ENCODE measurements around the gene B4GALT3.

Gene B4GALT3

GRCh38 chr1:161180639-161181038 is 3.3 kb upstream of the B4GALT3 start:
- H3K4me1 Mint-ChIP-seq, result peaks cover 79% of the 10 kb centered on the region
- no peak overlapping the region for H3K4me3 Mint-ChIP-seq
- peaks cover 17% of the 10 kb centered on the region for H3K36me3 Mint-ChIP-seq
- ATAC-seq (no peak), DNase-seq (ENCODE audit: low spot score in 2 of 2) (no peak)
- H3K27ac Mint-ChIP-seq, result peak overlapping the region; percentile 98
- H3K9me3 Mint-ChIP-seq, result no peaks in the 10 kb centered on the region

- DNase-seq (ENCODE audit: low spot score in 2 of 2) (no peak), ATAC-seq (no peak)
- Mint-ChIP-seq H3K4me1 (peaks cover 79% of the 10 kb centered on the region), H3K9me3 (no peaks in the 10 kb centered on the region), H3K4me3 (no peak overlapping the region), H3K27ac (peak overlapping the region; percentile 98), H3K36me3 (peaks cover 26% of the 10 kb centered on the region)
These were observed 2.4 kb upstream of the B4GALT3 start for GRCh38 chr1:161179698-161180097.

GRCh38 chr1:161177936-161178244 is 583 bp upstream of the B4GALT3 start:
- peak overlapping the region; percentile 99 for H3K4me3 Mint-ChIP-seq
- DNase-seq (ENCODE audit: low spot score in 2 of 2) (no peak), ATAC-seq (no peak)
- H3K36me3 Mint-ChIP-seq, result peaks cover 44% of the 10 kb centered on the region
- peaks cover 82% of the 10 kb centered on the region for H3K4me1 Mint-ChIP-seq
- H3K27ac Mint-ChIP-seq, result peak overlapping the region; percentile 99
- no peaks in the 10 kb centered on the region for H3K9me3 Mint-ChIP-seq

GRCh38 chr1:161176468-161177111 is 717 bp downstream of the B4GALT3 start:
- ATAC-seq, result peak; percentile 9
- Mint-ChIP-seq H3K27ac (peak overlapping the region; percentile 99), H3K9me3 (no peaks in the 10 kb centered on the region), H3K4me3 (peak overlapping the region; percentile 99), H3K36me3 (peaks cover 57% of the 10 kb centered on the region), H3K4me1 (peaks cover 82% of the 10 kb centered on the region)
- no peak for DNase-seq (ENCODE audit: low spot score in 2 of 2)

GRCh38 chr1:161175771-161176453 is 1.4 kb downstream of the B4GALT3 start:
- Mint-ChIP-seq H3K4me1 (peaks cover 84% of the 10 kb centered on the region), H3K4me3 (peak overlapping the region; percentile 99), H3K9me3 (no peaks in the 10 kb centered on the region), H3K27ac (peak overlapping the region; percentile 99), H3K36me3 (peaks cover 64% of the 10 kb centered on the region)
- no peak for ATAC-seq
- DNase-seq (ENCODE audit: low spot score in 2 of 2), result no peak

GRCh38 chr1:161174911-161175310 is 2.4 kb downstream of the B4GALT3 start:
- Mint-ChIP-seq H3K4me3 (peak overlapping the region; percentile 99), H3K36me3 (peaks cover 73% of the 10 kb centered on the region)
- no peak for DNase-seq (ENCODE audit: low spot score in 2 of 2)

GRCh38 chr1:161173711-161174110 is 3.6 kb downstream of the B4GALT3 start:
- Mint-ChIP-seq H3K4me1 (peaks cover 79% of the 10 kb centered on the region), H3K9me3 (no peaks in the 10 kb centered on the region), H3K27ac (peak overlapping the region; percentile 99), H3K4me3 (no peak overlapping the region), H3K36me3 (peaks cover 80% of the 10 kb centered on the region)
- DNase-seq (ENCODE audit: low spot score in 2 of 2), result no peak
- no peak for ATAC-seq

More at GRCh38 chr1:161174911-161175310, 2.4 kb downstream of the B4GALT3 start:
- peaks cover 76% of the 10 kb centered on the region for H3K4me1 Mint-ChIP-seq
- H3K27ac Mint-ChIP-seq, result peak overlapping the region; percentile 99
- ATAC-seq, result no peak
- H3K9me3 Mint-ChIP-seq, result no peaks in the 10 kb centered on the region

- no peak for ATAC-seq
- Mint-ChIP-seq H3K27ac (peak overlapping the region; percentile 99), H3K9me3 (no peaks in the 10 kb centered on the region), H3K4me3 (no peak overlapping the region), H3K4me1 (peaks cover 80% of the 10 kb centered on the region), H3K36me3 (peaks cover 88% of the 10 kb centered on the region)
- no peak for DNase-seq (ENCODE audit: low spot score in 2 of 2)
These were observed 4.4 kb downstream of the B4GALT3 start for GRCh38 chr1:161172776-161173376.

- ATAC-seq (no peak), DNase-seq (ENCODE audit: low spot score in 2 of 2) (no peak)
- Mint-ChIP-seq H3K9me3 (no peaks in the 10 kb centered on the region), H3K36me3 (peaks cover 89% of the 10 kb centered on the region), H3K27ac (peak overlapping the region; percentile 99), H3K4me1 (peaks cover 78% of the 10 kb centered on the region), H3K4me3 (no peak overlapping the region)
These were observed 5.0 kb downstream of the B4GALT3 start for GRCh38 chr1:161172349-161172748.

GRCh38 chr1:161171696-161172095 is 5.6 kb downstream of the B4GALT3 start:
- Mint-ChIP-seq H3K36me3 (peaks cover 88% of the 10 kb centered on the region), H3K27ac (peak overlapping the region; percentile 99), H3K9me3 (no peaks in the 10 kb centered on the region), H3K4me1 (peaks cover 80% of the 10 kb centered on the region), H3K4me3 (no peak overlapping the region)
- ATAC-seq (no peak), DNase-seq (ENCODE audit: low spot score in 2 of 2) (no peak)

- ATAC-seq (no peak), DNase-seq (ENCODE audit: low spot score in 2 of 2) (no peak)
- Mint-ChIP-seq H3K4me1 (peaks cover 75% of the 10 kb centered on the region), H3K9me3 (no peaks in the 10 kb centered on the region), H3K27ac (peak overlapping the region; percentile 99), H3K4me3 (no peak overlapping the region), H3K36me3 (peaks cover 87% of the 10 kb centered on the region)
These were observed 6.1 kb downstream of the B4GALT3 start for GRCh38 chr1:161171191-161171590.

GRCh38 chr1:161168906-161169305 is 8.4 kb downstream of the B4GALT3 start:
- Mint-ChIP-seq H3K4me1 (peaks cover 65% of the 10 kb centered on the region), H3K27ac (peak overlapping the region; percentile 97), H3K9me3 (no peaks in the 10 kb centered on the region), H3K36me3 (peaks cover 89% of the 10 kb centered on the region), H3K4me3 (no peak overlapping the region)
- DNase-seq (ENCODE audit: low spot score in 2 of 2) (no peak), ATAC-seq (no peak)

- peaks cover 65% of the 10 kb centered on the region for H3K4me1 Mint-ChIP-seq
- H3K9me3 Mint-ChIP-seq, result no peaks in the 10 kb centered on the region
- no peak for DNase-seq (ENCODE audit: low spot score in 2 of 2)
- peaks cover 86% of the 10 kb centered on the region for H3K36me3 Mint-ChIP-seq
- peak overlapping the region; percentile 97 for H3K27ac Mint-ChIP-seq
- no peak for ATAC-seq
- H3K4me3 Mint-ChIP-seq, result peak overlapping the region; percentile 95
These were observed 10.4 kb downstream of the B4GALT3 start for GRCh38 chr1:161166669-161167548.

- Mint-ChIP-seq H3K4me1 (peaks cover 65% of the 10 kb centered on the region), H3K36me3 (peaks cover 77% of the 10 kb centered on the region), H3K4me3 (peak within 1 kb of the TSS; percentile 95), H3K27ac (peak within 1 kb of the TSS; percentile 97), H3K9me3 (no peaks in the 10 kb centered on the region)
- DNase-seq (ENCODE audit: low spot score in 2 of 2) (peak; percentile 75 to 96), ATAC-seq (peak; percentile 96)
These were observed 11.3 kb downstream of the B4GALT3 start, which contains the start of gene PPOX for GRCh38 chr1:161165742-161166668. Gene PPOX, plus strand, starts transcription at chr1:161166426. Its CDS starts 422 bp downstream, at chr1:161166848.
